ENCODE data around the gene MND1.

Gene MND1

GRCh38 chr4:153375303-153375702 lies 30.8 kb downstream of the MND1 start:
- H3K4me3 ChIP-seq (ENCODE audit: low read depth, low read length), result no peak overlapping the region
- no peak for DNase-seq (ENCODE audit: low read depth)
- no peak for TF ChIP-seq CTCF (IDR thresholded peaks at IDR 0.05; ENCODE audit: insufficient read depth, low read depth, low read length, missing control alignments)

- H3K4me3 ChIP-seq (ENCODE audit: low read depth, low read length), result no peak overlapping the region
- no peak for TF ChIP-seq CTCF (IDR thresholded peaks at IDR 0.05; ENCODE audit: insufficient read depth, low read depth, low read length, missing control alignments)
- DNase-seq (ENCODE audit: low read depth), result no peak
These were observed 38.6 kb downstream of the MND1 start for GRCh38 chr4:153383131-153383530.

- DNase-seq (ENCODE audit: low read depth), result no peak
- no peak for TF ChIP-seq CTCF (IDR thresholded peaks at IDR 0.05; ENCODE audit: insufficient read depth, low read depth, low read length, missing control alignments)
These were observed 39.7 kb downstream of the MND1 start for GRCh38 chr4:153384160-153384559.

GRCh38 chr4:153385784-153386183 lies 41.3 kb downstream of the MND1 start:
- no peak for TF ChIP-seq CTCF (IDR thresholded peaks at IDR 0.05; ENCODE audit: insufficient read depth, low read depth, low read length, missing control alignments)
- DNase-seq (ENCODE audit: low read depth), result no peak
- no peak overlapping the region for H3K4me3 ChIP-seq (ENCODE audit: low read depth, low read length)

More at GRCh38 chr4:153384160-153384559, 39.7 kb downstream of the MND1 start:
- H3K4me3 ChIP-seq (ENCODE audit: low read depth, low read length), result no peak overlapping the region

GRCh38 chr4:153387981-153388380 lies 43.5 kb downstream of the MND1 start:
- no peak for TF ChIP-seq CTCF (IDR thresholded peaks at IDR 0.05; ENCODE audit: insufficient read depth, low read depth, low read length, missing control alignments)
- H3K4me3 ChIP-seq (ENCODE audit: low read depth, low read length), result no peak overlapping the region
- no peak for DNase-seq (ENCODE audit: low read depth)

DNA sequence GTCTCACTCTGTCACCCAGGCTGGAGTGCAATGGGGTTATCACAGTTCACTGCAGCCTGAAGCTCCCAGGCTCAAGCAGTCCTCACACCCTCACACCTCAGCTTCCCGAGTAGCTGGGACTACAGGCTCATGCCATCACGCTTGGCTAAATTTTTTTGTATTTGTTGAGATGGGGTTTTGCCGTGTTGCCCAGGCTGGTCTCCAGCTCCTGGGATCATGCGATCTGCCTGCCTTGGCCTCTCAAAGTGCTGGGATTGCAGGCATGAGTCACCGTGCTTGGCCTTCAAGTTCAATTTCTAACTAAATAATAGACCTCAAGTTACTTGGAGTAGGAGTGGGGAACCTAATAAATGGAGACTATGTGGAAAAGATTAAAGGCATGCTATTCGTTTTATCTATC lies 48.9 kb downstream of the MND1 start:
- DNase-seq (ENCODE audit: low read depth), result no peak
- TF ChIP-seq CTCF (IDR thresholded peaks at IDR 0.05; ENCODE audit: insufficient read depth, low read depth, low read length, missing control alignments), result no peak
- H3K4me3 ChIP-seq (ENCODE audit: low read depth, low read length), result no peak overlapping the region

DNA sequence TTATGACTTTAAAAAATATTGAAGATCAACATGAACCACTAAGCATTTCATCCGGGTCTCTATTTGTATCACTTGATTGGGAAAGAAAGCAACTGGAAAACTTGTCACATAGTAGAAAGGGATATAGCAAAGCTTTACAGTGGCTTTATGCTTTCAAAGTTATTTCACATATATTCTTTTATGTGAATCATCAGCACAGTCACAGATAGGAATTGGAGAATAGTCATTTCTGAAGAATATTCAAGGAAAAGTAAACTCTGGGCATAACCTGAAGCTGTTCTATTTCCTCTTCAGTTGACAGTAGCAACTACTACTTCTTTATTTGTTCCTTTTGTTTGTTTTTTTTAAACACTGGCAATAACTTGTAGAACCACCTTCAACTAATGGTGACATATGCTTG lies 50.5 kb downstream of the MND1 start:
- DNase-seq (ENCODE audit: low read depth), result no peak
- no peak for TF ChIP-seq CTCF (IDR thresholded peaks at IDR 0.05; ENCODE audit: insufficient read depth, low read depth, low read length, missing control alignments)
- no peak overlapping the region for H3K4me3 ChIP-seq (ENCODE audit: low read depth, low read length)

All from GM12865 (cell line).